ENCODE data around the gene OCA2.

GRCh38 chr15:28098360-28098765 lies 752 bp downstream of the OCA2 start:
- TF ChIP-seq YY1 (IDR thresholded peaks at IDR 0.05; ENCODE audit: insufficient read depth, insufficient read length) (no peak), SUZ12 (IDR thresholded peaks at IDR 0.05; ENCODE audit: extremely low read depth, insufficient read depth, insufficient read length) (no peak)

Data from NT2/D1 (cell line).